ENCODE measurements around the gene GMFB. TPM values are rescaled to one million over a fixed set of nuclear protein-coding genes. Genes with fewer than 3 reads are reported as not detected.

GMFB gene
- total and polyA plus RNA-seq, 2 experiments from 2014 or later, result 47.3 to 138 TPM

DNA sequence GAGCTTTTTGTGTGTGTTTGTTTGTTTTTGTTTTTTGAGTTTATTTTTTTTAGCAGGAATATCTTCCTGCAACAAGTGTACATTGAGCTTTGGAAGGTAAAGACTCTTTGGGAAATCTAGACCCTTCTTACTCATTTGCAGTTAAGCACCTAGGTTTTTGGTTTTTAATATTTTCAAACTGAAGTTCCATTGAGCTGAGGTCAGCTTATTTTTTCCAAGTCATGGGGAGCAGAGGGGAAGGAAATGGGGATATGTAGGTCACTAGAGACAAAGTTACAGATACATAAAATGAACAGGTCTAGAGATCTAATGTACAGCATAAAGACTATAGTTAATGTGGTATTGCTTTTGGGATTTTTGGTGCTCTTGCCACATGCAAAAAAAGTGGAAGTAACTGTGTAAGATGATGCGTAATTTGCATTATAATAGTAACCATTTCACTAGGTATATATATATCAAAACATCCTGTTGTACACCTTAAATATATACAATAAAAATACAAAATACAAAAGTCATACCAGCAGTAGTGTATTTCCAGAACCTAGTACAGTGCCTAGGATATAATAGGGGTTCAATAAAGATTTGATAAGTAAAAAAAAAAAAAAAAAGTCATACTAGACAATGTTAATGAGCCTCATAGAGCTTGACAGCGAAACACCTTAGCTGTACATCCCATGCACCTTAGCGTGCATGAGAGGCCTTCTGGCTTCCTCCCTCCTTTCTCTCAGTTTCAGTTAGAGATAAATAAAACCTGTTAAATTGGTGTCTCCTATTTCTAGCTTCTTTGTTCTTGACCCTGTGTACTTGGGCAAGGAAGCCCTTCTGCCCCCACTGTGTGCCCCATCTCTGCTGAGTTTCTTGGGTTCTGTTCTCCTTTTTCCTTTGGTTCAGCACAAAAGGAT is 43.6 kb upstream of the GMFB start:
- H3K9me2 ChIP-seq (replicated peaks; ENCODE audit: insufficient read depth), result no peaks in the 10 kb centered on the region
- H2AFZ ChIP-seq, result no peak overlapping the region
- WGBS (ENCODE audit: low lambda C conversion rate, missing lambda C conversion rate), result 100% methylated on average over 3 of the region's 3 CpGs
- TF ChIP-seq, protein P1, sequence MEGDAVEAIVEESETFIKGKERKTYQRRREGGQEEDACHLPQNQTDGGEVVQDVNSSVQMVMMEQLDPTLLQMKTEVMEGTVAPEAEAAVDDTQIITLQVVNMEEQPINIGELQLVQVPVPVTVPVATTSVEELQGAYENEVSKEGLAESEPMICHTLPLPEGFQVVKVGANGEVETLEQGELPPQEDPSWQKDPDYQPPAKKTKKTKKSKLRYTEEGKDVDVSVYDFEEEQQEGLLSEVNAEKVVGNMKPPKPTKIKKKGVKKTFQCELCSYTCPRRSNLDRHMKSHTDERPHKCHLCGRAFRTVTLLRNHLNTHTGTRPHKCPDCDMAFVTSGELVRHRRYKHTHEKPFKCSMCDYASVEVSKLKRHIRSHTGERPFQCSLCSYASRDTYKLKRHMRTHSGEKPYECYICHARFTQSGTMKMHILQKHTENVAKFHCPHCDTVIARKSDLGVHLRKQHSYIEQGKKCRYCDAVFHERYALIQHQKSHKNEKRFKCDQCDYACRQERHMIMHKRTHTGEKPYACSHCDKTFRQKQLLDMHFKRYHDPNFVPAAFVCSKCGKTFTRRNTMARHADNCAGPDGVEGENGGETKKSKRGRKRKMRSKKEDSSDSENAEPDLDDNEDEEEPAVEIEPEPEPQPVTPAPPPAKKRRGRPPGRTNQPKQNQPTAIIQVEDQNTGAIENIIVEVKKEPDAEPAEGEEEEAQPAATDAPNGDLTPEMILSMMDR (IDR thresholded peaks at IDR 0.05; ENCODE audit: poor library complexity), result no peak
- TF ChIP-seq EZH2 (IDR thresholded peaks at IDR 0.05; ENCODE audit: borderline replicate concordance), result no peak
- TF ChIP-seq EZH2phosphoT487 (IDR thresholded peaks at IDR 0.05; ENCODE audit: low read depth, severe bottlenecking, unreplicated experiment), result no peak
- H3K9me3 ChIP-seq (ENCODE audit: low read depth), result no peaks in the 10 kb centered on the region
- H3K36me3 ChIP-seq (replicated peaks; ENCODE audit: insufficient read depth, low read depth), result no peaks in the 10 kb centered on the region
- H4K20me1 ChIP-seq (ENCODE audit: insufficient read depth, poor library complexity, severe bottlenecking), result no peaks in the 10 kb centered on the region
- no peaks in the 10 kb centered on the region for H3K27me3 ChIP-seq
- H3K27ac ChIP-seq, result no peak overlapping the region
- no peak overlapping the region for H3K4me2 ChIP-seq
- H3K4me1 ChIP-seq (ENCODE audit: insufficient read depth), result no peaks in the 10 kb centered on the region
- H3K79me2 ChIP-seq, result no peaks in the 10 kb centered on the region
- no peak for DNase-seq (ENCODE audit: low spot score)
- H3K4me3 ChIP-seq, result no peak overlapping the region

DNA sequence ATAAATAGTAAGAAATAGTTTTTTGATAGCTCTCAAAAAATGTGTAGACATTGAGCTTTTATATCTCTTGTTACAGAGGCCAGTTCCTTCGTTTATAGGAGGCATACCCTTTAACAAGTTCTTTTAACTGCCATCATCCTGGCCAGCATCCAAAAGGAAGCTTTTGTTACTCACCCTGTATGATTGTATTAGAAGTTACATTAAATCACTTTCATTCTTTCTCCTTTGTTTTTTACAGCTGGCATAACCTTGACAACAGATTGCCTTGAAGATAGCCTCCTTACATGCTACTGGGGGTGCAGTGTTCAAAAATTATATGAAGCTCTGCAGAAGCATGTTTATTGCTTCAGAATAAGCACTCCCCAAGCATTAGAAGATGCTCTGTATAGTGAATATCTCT is 41.0 kb upstream of the GMFB start:
- WGBS (ENCODE audit: low lambda C conversion rate, missing lambda C conversion rate), result 47% methylated on average over 1 of the region's 1 CpG
- H2AFZ ChIP-seq, result no peak overlapping the region

DNA sequence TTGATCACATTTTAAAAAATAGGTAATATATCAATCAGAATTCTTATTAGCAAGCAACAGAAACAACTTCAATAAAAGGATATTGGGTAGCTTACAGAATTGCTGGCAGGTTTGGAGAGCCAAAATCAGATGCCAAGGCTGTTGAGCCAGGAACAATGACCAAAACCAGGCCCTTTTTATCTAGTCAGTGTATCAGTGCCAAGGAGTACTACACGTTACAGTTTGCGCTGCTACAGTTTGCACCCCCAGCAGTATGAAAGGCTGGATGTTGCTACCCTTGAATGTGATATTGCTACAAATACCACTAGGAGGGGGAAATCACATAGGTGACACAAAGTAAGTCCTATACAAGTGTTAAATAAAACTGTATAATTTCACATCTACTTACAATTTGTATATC is 40.2 kb upstream of the GMFB start:
- WGBS (ENCODE audit: low lambda C conversion rate, missing lambda C conversion rate), result 82% methylated on average over 2 of the region's 2 CpGs
- no peaks in the 10 kb centered on the region for H3K9me3 ChIP-seq (ENCODE audit: low read depth)

More for the DNA sequence above, 41.0 kb upstream of the GMFB start:
- Histone ChIP-seq H3K27ac (no peak overlapping the region), H4K20me1 (ENCODE audit: insufficient read depth, poor library complexity, severe bottlenecking) (no peaks in the 10 kb centered on the region), H3K4me2 (no peak overlapping the region), H3K9me2 (replicated peaks; ENCODE audit: insufficient read depth) (no peaks in the 10 kb centered on the region), H3K4me1 (ENCODE audit: insufficient read depth) (no peaks in the 10 kb centered on the region), H3K36me3 (replicated peaks; ENCODE audit: insufficient read depth, low read depth) (no peaks in the 10 kb centered on the region), H3K27me3 (no peaks in the 10 kb centered on the region), H3K4me3 (no peak overlapping the region), H3K79me2 (peaks cover 3% of the 10 kb centered on the region), H3K9me3 (ENCODE audit: low read depth) (no peaks in the 10 kb centered on the region)
- DNase-seq (ENCODE audit: low spot score), result no peak
- TF ChIP-seq EZH2phosphoT487 (IDR thresholded peaks at IDR 0.05; ENCODE audit: low read depth, severe bottlenecking, unreplicated experiment) (no peak), EZH2 (IDR thresholded peaks at IDR 0.05; ENCODE audit: borderline replicate concordance) (no peak)
- TF ChIP-seq, protein P1 (IDR thresholded peaks at IDR 0.05; ENCODE audit: poor library complexity), result no peak

More for the DNA sequence above, 40.2 kb upstream of the GMFB start:
- Histone ChIP-seq H2AFZ (no peak overlapping the region), H3K4me1 (ENCODE audit: insufficient read depth) (no peaks in the 10 kb centered on the region), H3K27me3 (no peaks in the 10 kb centered on the region), H3K27ac (no peak overlapping the region), H3K9me2 (replicated peaks; ENCODE audit: insufficient read depth) (no peaks in the 10 kb centered on the region), H3K79me2 (peaks cover 3% of the 10 kb centered on the region), H3K4me2 (no peak overlapping the region), H3K4me3 (no peak overlapping the region), H3K36me3 (replicated peaks; ENCODE audit: insufficient read depth, low read depth) (no peaks in the 10 kb centered on the region), H4K20me1 (ENCODE audit: insufficient read depth, poor library complexity, severe bottlenecking) (no peaks in the 10 kb centered on the region)
- TF ChIP-seq EZH2 (IDR thresholded peaks at IDR 0.05; ENCODE audit: borderline replicate concordance) (no peak), EZH2phosphoT487 (IDR thresholded peaks at IDR 0.05; ENCODE audit: low read depth, severe bottlenecking, unreplicated experiment) (no peak)
- TF ChIP-seq, protein P1 (IDR thresholded peaks at IDR 0.05; ENCODE audit: poor library complexity), result no peak
- no peak for DNase-seq (ENCODE audit: low spot score)

All from hepatocyte (in vitro differentiated cells).